Memory B cell (primary cell): ENCODE measurements around the gene DGKI.
"Not testable (repeated sequence)": the region's sequence is repeated elsewhere in the genome, so short reads cannot be mapped to it uniquely, and the experiment has no call there.

ENCODE experiments used
- ATAC-seq: fragments of 150-1000 bp; cut with Tn5 transposase; 2 replicates; pipeline ENCODE4 v1.10.0; 2021; ENCODE audit warnings: low read depth, mild to moderate bottlenecking, moderate library complexity
- DNase-seq, 2 donors: peaks; one replicate each; pipeline ENCODE4 v3.0.0; 2022; ENCODE audit warnings: low spot score in 2 of 2
- H3K27ac Mint-ChIP-seq: one replicate; pipeline ENCODE4 v1.8.0; 2022; ENCODE audit warnings: mild to moderate bottlenecking, moderate library complexity, mixed read lengths
- H3K27me3 Mint-ChIP-seq: one replicate; pipeline ENCODE4 v1.8.0; 2022; ENCODE audit warnings: mixed read lengths
- H3K36me3 Mint-ChIP-seq: one replicate; pipeline ENCODE4 v1.8.0; 2022; ENCODE audit warnings: mild to moderate bottlenecking, mixed read lengths
- H3K4me1 Mint-ChIP-seq: one replicate; pipeline ENCODE4 v1.8.0; 2022; ENCODE audit warnings: mixed read lengths
- H3K4me3 Mint-ChIP-seq: one replicate; pipeline ENCODE4 v1.8.0; 2022; ENCODE audit warnings: mild to moderate bottlenecking, moderate library complexity, mixed read lengths
- H3K9me3 Mint-ChIP-seq: one replicate; pipeline ENCODE4 v1.8.0; 2022; ENCODE audit warnings: mixed read lengths

Gene DGKI

GRCh38 chr7:137743021-137743420 is 103.8 kb downstream of the DGKI start:
- no peak overlapping the region for H3K4me3 Mint-ChIP-seq
- no peaks in the 10 kb centered on the region for H3K36me3 Mint-ChIP-seq
- DNase-seq (no peak), ATAC-seq (no peak)
- no peaks in the 10 kb centered on the region for H3K4me1 Mint-ChIP-seq
- H3K27me3 Mint-ChIP-seq, result no peaks in the 10 kb centered on the region
- peaks cover 5% of the 10 kb centered on the region for H3K9me3 Mint-ChIP-seq
- H3K27ac Mint-ChIP-seq, result no peak overlapping the region

- no peak for DNase-seq
- Mint-ChIP-seq H3K36me3 (no peaks in the 10 kb centered on the region), H3K4me1 (no peaks in the 10 kb centered on the region)
Observed at GRCh38 chr7:137742051-137742450, 104.7 kb downstream of the DGKI start.

GRCh38 chr7:137741443-137741842 is 105.3 kb downstream of the DGKI start:
- H3K4me1 Mint-ChIP-seq, result no peaks in the 10 kb centered on the region
- DNase-seq (no peak), ATAC-seq (no peak)
- no peaks in the 10 kb centered on the region for H3K27me3 Mint-ChIP-seq
- H3K36me3 Mint-ChIP-seq, result no peaks in the 10 kb centered on the region
- peaks cover 5% of the 10 kb centered on the region for H3K9me3 Mint-ChIP-seq
- no peak overlapping the region for H3K4me3 Mint-ChIP-seq
- H3K27ac Mint-ChIP-seq, result no peak overlapping the region

More at GRCh38 chr7:137742051-137742450, 104.7 kb downstream of the DGKI start:
- Mint-ChIP-seq H3K4me3 (no peak overlapping the region), H3K27me3 (no peaks in the 10 kb centered on the region), H3K9me3 (peaks cover 5% of the 10 kb centered on the region), H3K27ac (no peak overlapping the region)
- ATAC-seq, result no peak

GRCh38 chr7:137734221-137734620 is 112.6 kb downstream of the DGKI start:
- Mint-ChIP-seq H3K36me3 (no peaks in the 10 kb centered on the region), H3K4me1 (no peaks in the 10 kb centered on the region), H3K9me3 (peaks cover 3% of the 10 kb centered on the region), H3K27ac (no peak overlapping the region), H3K4me3 (no peak overlapping the region), H3K27me3 (peaks cover 4% of the 10 kb centered on the region)
- no peak for ATAC-seq
- no peak for DNase-seq

- ATAC-seq, result no peak
- Mint-ChIP-seq H3K4me1 (no peaks in the 10 kb centered on the region), H3K36me3 (no peaks in the 10 kb centered on the region), H3K4me3 (no peak overlapping the region), H3K27me3 (peaks cover 4% of the 10 kb centered on the region), H3K27ac (no peak overlapping the region), H3K9me3 (peaks cover 3% of the 10 kb centered on the region)
- no peak for DNase-seq
Observed at GRCh38 chr7:137732168-137732567, 114.6 kb downstream of the DGKI start.

- no peak for DNase-seq
- H3K9me3 Mint-ChIP-seq, result peaks cover 3% of the 10 kb centered on the region
- H3K4me1 Mint-ChIP-seq, result no peaks in the 10 kb centered on the region
- H3K36me3 Mint-ChIP-seq, result no peaks in the 10 kb centered on the region
- H3K4me3 Mint-ChIP-seq, result no peak overlapping the region
- H3K27ac Mint-ChIP-seq, result no peak overlapping the region
- no peak for ATAC-seq
- H3K27me3 Mint-ChIP-seq, result peaks cover 4% of the 10 kb centered on the region
Observed at GRCh38 chr7:137731436-137731835, 115.3 kb downstream of the DGKI start.

- H3K9me3 Mint-ChIP-seq, result peaks cover 2% of the 10 kb centered on the region
- no peak overlapping the region for H3K27ac Mint-ChIP-seq
- no peaks in the 10 kb centered on the region for H3K4me1 Mint-ChIP-seq
- H3K27me3 Mint-ChIP-seq, result peaks cover 6% of the 10 kb centered on the region
- ATAC-seq (no peak), DNase-seq (no peak)
- H3K4me3 Mint-ChIP-seq, result no peak overlapping the region
- H3K36me3 Mint-ChIP-seq, result no peaks in the 10 kb centered on the region
Observed at GRCh38 chr7:137728426-137728825, 118.3 kb downstream of the DGKI start.

- H3K27me3 Mint-ChIP-seq, result peaks cover 4% of the 10 kb centered on the region
- no peak overlapping the region for H3K4me3 Mint-ChIP-seq
- no peaks in the 10 kb centered on the region for H3K9me3 Mint-ChIP-seq
- no peak for DNase-seq
- no peak overlapping the region for H3K27ac Mint-ChIP-seq
- H3K4me1 Mint-ChIP-seq, result no peaks in the 10 kb centered on the region
- no peaks in the 10 kb centered on the region for H3K36me3 Mint-ChIP-seq
- no peak for ATAC-seq
Observed at GRCh38 chr7:137727413-137727812, 119.4 kb downstream of the DGKI start.

- H3K4me3 Mint-ChIP-seq, result no peak overlapping the region
Observed at GRCh38 chr7:137718355-137718754, 128.4 kb downstream of the DGKI start.

GRCh38 chr7:137717811-137718271 is 128.9 kb downstream of the DGKI start:
- Mint-ChIP-seq H3K27me3 (peaks cover 3% of the 10 kb centered on the region), H3K9me3 (no peaks in the 10 kb centered on the region), H3K4me3 (no peak overlapping the region), H3K36me3 (no peaks in the 10 kb centered on the region), H3K4me1 (no peaks in the 10 kb centered on the region), H3K27ac (no peak overlapping the region)
- DNase-seq, result no peak
- ATAC-seq, result no peak

More at GRCh38 chr7:137718355-137718754, 128.4 kb downstream of the DGKI start:
- Mint-ChIP-seq H3K27me3 (peaks cover 3% of the 10 kb centered on the region), H3K36me3 (no peaks in the 10 kb centered on the region), H3K27ac (no peak overlapping the region), H3K9me3 (no peaks in the 10 kb centered on the region), H3K4me1 (no peaks in the 10 kb centered on the region)
- DNase-seq, result no peak
- no peak for ATAC-seq

GRCh38 chr7:137717045-137717444 is 129.7 kb downstream of the DGKI start:
- Mint-ChIP-seq H3K36me3 (no peaks in the 10 kb centered on the region), H3K27me3 (peaks cover 3% of the 10 kb centered on the region), H3K4me3 (no peak overlapping the region), H3K27ac (no peak overlapping the region), H3K9me3 (no peaks in the 10 kb centered on the region), H3K4me1 (no peaks in the 10 kb centered on the region)
- no peak for DNase-seq
- ATAC-seq, result no peak

GRCh38 chr7:137716061-137716460 is 130.7 kb downstream of the DGKI start:
- Mint-ChIP-seq H3K36me3 (no peaks in the 10 kb centered on the region), H3K9me3 (no peaks in the 10 kb centered on the region), H3K27me3 (peaks cover 3% of the 10 kb centered on the region), H3K4me1 (no peaks in the 10 kb centered on the region), H3K27ac (no peak overlapping the region), H3K4me3 (no peak overlapping the region)
- ATAC-seq (no peak), DNase-seq (no peak)

GRCh38 chr7:137715533-137715932 is 131.2 kb downstream of the DGKI start:
- Mint-ChIP-seq H3K4me1 (no peaks in the 10 kb centered on the region), H3K9me3 (no peaks in the 10 kb centered on the region), H3K27ac (no peak overlapping the region), H3K4me3 (no peak overlapping the region), H3K27me3 (peaks cover 3% of the 10 kb centered on the region), H3K36me3 (no peaks in the 10 kb centered on the region)
- no peak for ATAC-seq
- no peak for DNase-seq

- ATAC-seq, result no peak
- Mint-ChIP-seq H3K27me3 (peaks cover 3% of the 10 kb centered on the region), H3K36me3 (no peaks in the 10 kb centered on the region), H3K27ac (no peak overlapping the region), H3K9me3 (no peaks in the 10 kb centered on the region), H3K4me1 (no peaks in the 10 kb centered on the region), H3K4me3 (no peak overlapping the region)
- no peak for DNase-seq
Observed at GRCh38 chr7:137715121-137715520, 131.7 kb downstream of the DGKI start.

- not testable (repeated sequence) for ATAC-seq, H3K36me3 Mint-ChIP-seq, H3K27ac Mint-ChIP-seq, H3K4me1 Mint-ChIP-seq, DNase-seq, H3K4me3 Mint-ChIP-seq, H3K27me3 Mint-ChIP-seq
- peaks cover 12% of the 10 kb centered on the region for H3K9me3 Mint-ChIP-seq
Observed at GRCh38 chr7:137706330-137706729, 140.4 kb downstream of the DGKI start.
